MM.1S (cell line): ENCODE data around the gene HARS2.

Experiments used
- DNase-seq: peaks from one replicate; pipeline ENCODE4 v3.0.0-alpha.2; 2015
- H2AFZ ChIP-seq: fragments of 300-600 bp; sonication (generic); 2 replicates; pipeline ENCODE4 v1.6.0; 2016; ENCODE audit warnings: antibody characterized with exemption, low read length
- H3F3A ChIP-seq: fragments of 300-600 bp; sonication (generic); 2 replicates; pipeline ENCODE4 v1.6.1; 2016; ENCODE audit warnings: mild to moderate bottlenecking, antibody characterized with exemption, low read length, moderate library complexity, mixed read lengths; ENCODE audit not compliant: insufficient read depth
- H3K27ac ChIP-seq: fragments of 300-600 bp; sonication (generic); 2 replicates; pipeline ENCODE4 v1.5.1; 2016; ENCODE audit warnings: mild to moderate bottlenecking, low read length
- H3K27me3 ChIP-seq: fragments of 300-600 bp; sonication (generic); replicated peaks from 2 replicates; pipeline ENCODE4 v1.6.0; 2016; ENCODE audit warnings: low read length; ENCODE audit not compliant: insufficient read depth
- H3K36me3 ChIP-seq: fragments of 300-600 bp; sonication (generic); replicated peaks from 2 replicates; pipeline ENCODE4 v1.6.1; 2016; ENCODE audit warnings: mild to moderate bottlenecking, low read length, mixed read lengths; ENCODE audit not compliant: insufficient read depth
- H3K4me1 ChIP-seq: fragments of 300-600 bp; sonication (generic); 2 replicates; pipeline ENCODE4 v1.6.1; 2016; ENCODE audit warnings: low read length, mixed read lengths
- H3K4me2 ChIP-seq: fragments of 300-600 bp; sonication (generic); 2 replicates; pipeline ENCODE4 v1.6.0; 2016; ENCODE audit warnings: low read depth, low read length
- H3K4me3 ChIP-seq: fragments of 300-600 bp; sonication (generic); 2 replicates; pipeline ENCODE4 v1.5.1; 2016; ENCODE audit warnings: low read length, mixed read lengths
- H3K79me2 ChIP-seq: fragments of 300-600 bp; sonication (generic); 2 replicates; pipeline ENCODE4 v1.6.1; 2016; ENCODE audit warnings: mixed run types, low read length, mixed read lengths
- H3K9ac ChIP-seq: fragments of 300-600 bp; sonication (generic); 2 replicates; pipeline ENCODE4 v1.6.1; 2016; ENCODE audit warnings: low read length, mixed read lengths
- H3K9me2 ChIP-seq: fragments of 300-600 bp; sonication (generic); replicated peaks from 2 replicates; pipeline ENCODE4 v1.6.1; 2016; ENCODE audit warnings: mild to moderate bottlenecking, low read length, mixed read lengths; ENCODE audit not compliant: insufficient read depth
- H3K9me3 ChIP-seq: fragments of 300-600 bp; sonication (generic); replicated peaks from 2 replicates; pipeline ENCODE4 v1.6.1; 2016; ENCODE audit warnings: mild to moderate bottlenecking, low read length, mixed read lengths; ENCODE audit not compliant: insufficient read depth
- H4K20me1 ChIP-seq: fragments of 300-600 bp; sonication (generic); 2 replicates; pipeline ENCODE4 v1.6.1; 2016; ENCODE audit warnings: mild to moderate bottlenecking, low read length, moderate library complexity, mixed read lengths; ENCODE audit not compliant: insufficient read depth
- EZH2 ChIP-seq: fragments of 300-600 bp; sonication (generic); optimal IDR thresholded peaks from 2 replicates; pipeline ENCODE3; 2017; ENCODE audit warnings: low read depth, mild to moderate bottlenecking, antibody characterized with exemption, low read length, mixed read lengths
- EZH2phosphoT487 ChIP-seq: fragments of 300-600 bp; sonication (generic); IDR thresholded peaks from 2 replicates; pipeline ENCODE4 v1.6.1; 2018; ENCODE audit warnings: antibody characterized with exemption, low read length
- TF ChIP-seq, protein P1 (sequence below): fragments of 300-600 bp; sonication (generic); IDR thresholded peaks from 2 replicates; pipeline ENCODE4 v1.5.1; 2016; ENCODE audit warnings: antibody characterized with exemption, low read length, mixed read lengths

The HARS2 gene

DNA sequence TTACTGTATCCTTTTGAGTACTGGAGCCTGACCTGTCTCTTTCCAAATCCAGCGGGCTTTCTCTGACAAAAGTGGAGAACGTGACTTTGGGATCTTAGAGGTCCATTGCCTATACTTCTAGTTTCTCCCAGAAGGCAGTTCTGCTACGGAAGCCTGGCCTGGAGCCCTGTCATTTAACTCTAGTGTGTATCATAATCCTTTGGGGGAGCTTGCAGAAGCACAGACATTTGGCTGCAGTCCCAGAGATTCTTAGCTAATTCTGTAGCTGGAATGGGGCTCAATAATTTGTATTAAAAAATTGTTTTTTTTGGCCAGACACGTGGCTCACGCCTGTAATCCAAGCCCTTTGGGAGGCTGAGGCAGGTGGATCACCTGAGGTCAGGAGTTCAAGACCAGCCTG is 3.0 kb downstream of the HARS2 start:
- TF ChIP-seq EZH2phosphoT487 (no peak), EZH2 (no peak)
- TF ChIP-seq, protein P1, sequence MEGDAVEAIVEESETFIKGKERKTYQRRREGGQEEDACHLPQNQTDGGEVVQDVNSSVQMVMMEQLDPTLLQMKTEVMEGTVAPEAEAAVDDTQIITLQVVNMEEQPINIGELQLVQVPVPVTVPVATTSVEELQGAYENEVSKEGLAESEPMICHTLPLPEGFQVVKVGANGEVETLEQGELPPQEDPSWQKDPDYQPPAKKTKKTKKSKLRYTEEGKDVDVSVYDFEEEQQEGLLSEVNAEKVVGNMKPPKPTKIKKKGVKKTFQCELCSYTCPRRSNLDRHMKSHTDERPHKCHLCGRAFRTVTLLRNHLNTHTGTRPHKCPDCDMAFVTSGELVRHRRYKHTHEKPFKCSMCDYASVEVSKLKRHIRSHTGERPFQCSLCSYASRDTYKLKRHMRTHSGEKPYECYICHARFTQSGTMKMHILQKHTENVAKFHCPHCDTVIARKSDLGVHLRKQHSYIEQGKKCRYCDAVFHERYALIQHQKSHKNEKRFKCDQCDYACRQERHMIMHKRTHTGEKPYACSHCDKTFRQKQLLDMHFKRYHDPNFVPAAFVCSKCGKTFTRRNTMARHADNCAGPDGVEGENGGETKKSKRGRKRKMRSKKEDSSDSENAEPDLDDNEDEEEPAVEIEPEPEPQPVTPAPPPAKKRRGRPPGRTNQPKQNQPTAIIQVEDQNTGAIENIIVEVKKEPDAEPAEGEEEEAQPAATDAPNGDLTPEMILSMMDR, result no peak
- H3K4me3 ChIP-seq, result no peak overlapping the region

DNA sequence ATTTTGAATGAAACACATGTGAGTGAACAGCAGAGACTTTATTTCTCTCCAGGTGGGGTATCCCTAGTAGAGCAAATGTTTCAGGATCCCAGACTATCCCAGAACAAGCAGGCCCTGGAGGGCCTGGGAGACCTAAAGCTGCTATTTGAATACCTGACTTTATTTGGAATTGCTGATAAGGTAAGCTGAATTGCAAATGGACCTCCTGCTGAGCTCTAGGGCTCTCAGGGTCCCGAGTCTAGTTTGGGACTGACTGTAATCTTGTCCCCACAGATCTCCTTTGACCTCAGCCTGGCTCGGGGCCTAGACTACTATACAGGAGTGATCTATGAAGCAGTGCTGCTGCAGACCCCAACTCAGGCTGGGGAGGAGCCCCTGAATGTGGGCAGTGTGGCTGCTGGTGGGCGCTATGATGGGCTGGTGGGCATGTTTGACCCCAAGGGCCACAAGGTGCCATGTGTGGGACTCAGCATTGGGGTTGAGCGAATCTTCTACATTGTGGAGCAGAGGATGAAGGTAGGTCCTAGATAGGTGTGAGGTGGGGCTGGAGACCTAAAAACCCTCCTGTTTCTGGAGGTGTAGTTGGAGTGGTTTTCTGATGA is 5.7 kb downstream of the HARS2 start:
- Histone ChIP-seq H3K9ac (no peak overlapping the region), H3K9me2 (no peaks in the 10 kb centered on the region), H3F3A (no peaks in the 10 kb centered on the region), H3K4me2 (no peak overlapping the region), H3K9me3 (no peaks in the 10 kb centered on the region), H3K27ac (no peak overlapping the region), H4K20me1 (no peaks in the 10 kb centered on the region), H3K27me3 (no peaks in the 10 kb centered on the region), H3K36me3 (peaks cover 14% of the 10 kb centered on the region; the same call in 1 of the 2 replicates), H3K4me3 (no peak overlapping the region), H3K4me1 (peaks cover 10% of the 10 kb centered on the region), H3K79me2 (peaks cover 41% of the 10 kb centered on the region), H2AFZ (no peak overlapping the region)
- TF ChIP-seq EZH2 (no peak), EZH2phosphoT487 (no peak)
- TF ChIP-seq, protein P1, result no peak
- DNase-seq, result no peak

More for the DNA sequence above, 3.0 kb downstream of the HARS2 start:
- Histone ChIP-seq H3K9ac (no peak overlapping the region), H3K36me3 (peaks cover 14% of the 10 kb centered on the region; the same call in 1 of the 2 replicates), H3K4me2 (no peak overlapping the region), H4K20me1 (no peaks in the 10 kb centered on the region), H3F3A (peaks cover 15% of the 10 kb centered on the region), H3K27me3 (no peaks in the 10 kb centered on the region), H3K9me3 (no peaks in the 10 kb centered on the region), H3K27ac (no peak overlapping the region), H3K79me2 (peaks cover 49% of the 10 kb centered on the region), H2AFZ (no peak overlapping the region), H3K9me2 (no peaks in the 10 kb centered on the region), H3K4me1 (peaks cover 10% of the 10 kb centered on the region; the same call in 1 of the 2 replicates)
- DNase-seq, result no peak

DNA sequence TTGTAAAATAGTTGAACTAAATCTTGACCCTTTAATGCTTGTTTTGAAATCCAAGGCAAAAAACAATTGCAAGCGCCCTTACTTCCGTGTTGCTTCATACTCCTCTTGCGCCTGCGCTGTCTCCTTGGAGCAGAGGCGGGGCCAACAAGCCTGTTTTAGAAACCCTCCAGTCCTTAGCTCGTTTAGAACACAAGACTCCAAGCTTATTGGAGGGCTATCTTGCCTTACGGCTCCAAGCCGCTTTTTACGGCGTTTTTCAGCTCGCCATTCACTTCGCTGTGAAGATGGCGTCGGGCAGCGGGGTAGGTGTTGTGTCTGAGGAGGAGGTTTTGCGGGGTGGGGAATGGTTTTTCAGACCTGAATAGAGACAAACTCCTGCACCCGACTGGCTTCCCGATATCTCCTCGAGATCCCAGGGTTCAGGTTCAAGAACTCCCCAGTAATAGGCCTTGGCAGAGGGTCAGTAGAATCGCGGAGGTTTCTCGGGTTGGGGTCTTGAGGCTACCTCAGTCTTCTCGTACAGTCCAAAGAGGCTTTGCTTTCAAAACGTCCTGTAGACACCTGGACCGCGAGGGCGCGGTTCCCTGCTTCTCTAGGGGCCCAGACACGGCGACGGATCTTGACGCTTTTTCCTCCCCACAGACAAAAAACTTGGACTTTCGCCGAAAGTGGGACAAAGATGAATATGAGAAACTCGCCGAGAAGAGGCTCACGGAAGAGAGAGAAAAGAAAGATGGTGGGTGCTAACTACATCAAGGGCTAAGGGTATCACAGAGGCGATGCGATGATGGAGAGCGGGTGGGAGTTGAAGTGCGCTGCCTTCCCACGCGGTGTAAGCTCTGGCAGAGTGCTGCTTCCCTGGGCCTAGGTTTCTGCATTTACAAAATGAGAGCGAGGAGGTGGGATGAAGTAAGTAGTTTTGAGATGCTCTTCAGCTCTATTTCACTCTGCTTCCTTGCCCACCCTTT is 9.2 kb downstream of the HARS2 start, which contains the start of gene ZMAT2:
Gene ZMAT2, plus strand, starts transcription at position 271 of the 968 bp plus-strand sequence. Its CDS starts 14 bp downstream, at position 285.
- DNase-seq, result peak; percentile 99
- Histone ChIP-seq H3K36me3 (peaks cover 20% of the 10 kb centered on the region), H3K27me3 (no peaks in the 10 kb centered on the region), H3K9me3 (no peaks in the 10 kb centered on the region), H4K20me1 (no peaks in the 10 kb centered on the region), H2AFZ (peak within 1 kb of the TSS; percentile 73), H3K79me2 (peaks cover 24% of the 10 kb centered on the region), H3K4me1 (peaks cover 6% of the 10 kb centered on the region), H3K27ac (no peak within 1 kb of the TSS), H3K4me2 (peak within 1 kb of the TSS; percentile 71), H3F3A (no peaks in the 10 kb centered on the region), H3K4me3 (peak within 1 kb of the TSS; percentile 92), H3K9ac (peak within 1 kb of the TSS; percentile 74), H3K9me2 (no peaks in the 10 kb centered on the region)
- TF ChIP-seq EZH2, result no peak
- TF ChIP-seq EZH2phosphoT487, result no peak
- TF ChIP-seq, protein P1, result no peak
